ENCODE data around the gene LMBR1.

DNA sequence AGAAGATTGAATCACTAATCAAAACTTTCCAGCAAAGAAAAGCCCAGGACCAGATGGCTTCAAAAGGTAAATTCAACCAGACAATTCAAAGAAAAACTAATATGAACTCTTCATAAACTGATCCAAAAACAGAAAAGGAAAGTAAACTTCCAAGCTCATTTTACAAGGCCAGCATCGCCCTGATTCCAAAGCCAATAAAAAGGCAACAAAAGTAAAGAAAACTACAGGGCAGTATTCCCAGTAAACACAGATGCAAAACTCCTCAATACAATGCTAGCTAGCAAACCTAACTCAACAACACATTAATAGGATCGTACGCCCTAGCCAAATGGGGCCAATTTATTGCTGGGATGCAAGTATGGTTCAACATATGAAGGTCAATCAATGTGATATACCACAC is 199.4 kb downstream of the LMBR1 start:
- TF ChIP-seq, protein P1, sequence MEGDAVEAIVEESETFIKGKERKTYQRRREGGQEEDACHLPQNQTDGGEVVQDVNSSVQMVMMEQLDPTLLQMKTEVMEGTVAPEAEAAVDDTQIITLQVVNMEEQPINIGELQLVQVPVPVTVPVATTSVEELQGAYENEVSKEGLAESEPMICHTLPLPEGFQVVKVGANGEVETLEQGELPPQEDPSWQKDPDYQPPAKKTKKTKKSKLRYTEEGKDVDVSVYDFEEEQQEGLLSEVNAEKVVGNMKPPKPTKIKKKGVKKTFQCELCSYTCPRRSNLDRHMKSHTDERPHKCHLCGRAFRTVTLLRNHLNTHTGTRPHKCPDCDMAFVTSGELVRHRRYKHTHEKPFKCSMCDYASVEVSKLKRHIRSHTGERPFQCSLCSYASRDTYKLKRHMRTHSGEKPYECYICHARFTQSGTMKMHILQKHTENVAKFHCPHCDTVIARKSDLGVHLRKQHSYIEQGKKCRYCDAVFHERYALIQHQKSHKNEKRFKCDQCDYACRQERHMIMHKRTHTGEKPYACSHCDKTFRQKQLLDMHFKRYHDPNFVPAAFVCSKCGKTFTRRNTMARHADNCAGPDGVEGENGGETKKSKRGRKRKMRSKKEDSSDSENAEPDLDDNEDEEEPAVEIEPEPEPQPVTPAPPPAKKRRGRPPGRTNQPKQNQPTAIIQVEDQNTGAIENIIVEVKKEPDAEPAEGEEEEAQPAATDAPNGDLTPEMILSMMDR (IDR thresholded peaks at IDR 0.05; ENCODE audit: insufficient read depth, low read length, poor library complexity, severe bottlenecking): no peak
- no peak for TF ChIP-seq EZH2phosphoT487 (conservative IDR thresholded peaks at IDR 0.05; ENCODE audit: low read length)
